ENCODE data around the gene MOCS2. TPM values are rescaled to one million over a fixed set of nuclear protein-coding genes. Genes with fewer than 3 reads are reported as not detected.

The MOCS2 gene
- total RNA-seq, 4 donors from 2014 or later: 11.8 to 49.5 (median 41.3) TPM

GRCh38 chr5:53127107-53127506 is 17.6 kb upstream of the MOCS2 start:
- Histone ChIP-seq H3K36me3 (no peaks in the 10 kb centered on the region), H3K4me1 (no peaks in the 10 kb centered on the region), H3K27ac (no peak overlapping the region), H3K27me3 (no peaks in the 10 kb centered on the region), H3K4me3 (no peak overlapping the region), H3K9me3 (no peaks in the 10 kb centered on the region)
- intact Hi-C loops (cut with DNase I; ENCODE audit: low total_unique reads): no loop called here
- TF ChIP-seq CTCF (IDR thresholded peaks at IDR 0.05): no peak
- TF ChIP-seq POLR2A (IDR thresholded peaks at IDR 0.05): no peak
- no peak for DNase-seq

- no peaks in the 10 kb centered on the region for H3K9me3 ChIP-seq
- H3K36me3 ChIP-seq: no peaks in the 10 kb centered on the region
- no peak overlapping the region for H3K27ac ChIP-seq
- no peak overlapping the region for H3K4me3 ChIP-seq
- no peaks in the 10 kb centered on the region for H3K4me1 ChIP-seq
- DNase-seq: no peak
- H3K27me3 ChIP-seq: no peaks in the 10 kb centered on the region
- intact Hi-C loops (cut with DNase I; ENCODE audit: low total_unique reads): no loop called here
- TF ChIP-seq POLR2A (IDR thresholded peaks at IDR 0.05): no peak
- no peak for TF ChIP-seq CTCF (IDR thresholded peaks at IDR 0.05)
Observed at GRCh38 chr5:53126521-53126920, 17.0 kb upstream of the MOCS2 start.

- Histone ChIP-seq H3K4me3 (no peak overlapping the region), H3K27ac (no peak overlapping the region), H3K27me3 (no peaks in the 10 kb centered on the region), H3K4me1 (no peaks in the 10 kb centered on the region), H3K9me3 (no peaks in the 10 kb centered on the region), H3K36me3 (no peaks in the 10 kb centered on the region)
- TF ChIP-seq POLR2A (IDR thresholded peaks at IDR 0.05) (no peak), CTCF (IDR thresholded peaks at IDR 0.05) (no peak)
- no peak for DNase-seq
- intact Hi-C loops (cut with DNase I; ENCODE audit: low total_unique reads): no loop called here
Observed at GRCh38 chr5:53123702-53124101, 14.1 kb upstream of the MOCS2 start.

GRCh38 chr5:53120165-53120564 is 10.6 kb upstream of the MOCS2 start:
- H3K27ac ChIP-seq: no peak overlapping the region
- H3K4me3 ChIP-seq: no peak overlapping the region
- H3K27me3 ChIP-seq: no peaks in the 10 kb centered on the region
- TF ChIP-seq CTCF (IDR thresholded peaks at IDR 0.05): no peak
- TF ChIP-seq POLR2A (IDR thresholded peaks at IDR 0.05): no peak
- no peaks in the 10 kb centered on the region for H3K36me3 ChIP-seq
- H3K9me3 ChIP-seq: no peaks in the 10 kb centered on the region
- no peaks in the 10 kb centered on the region for H3K4me1 ChIP-seq
- intact Hi-C loops (cut with DNase I; ENCODE audit: low total_unique reads): no loop called here
- no peak for DNase-seq

- no peaks in the 10 kb centered on the region for H3K27me3 ChIP-seq
- no peaks in the 10 kb centered on the region for H3K36me3 ChIP-seq
- DNase-seq: no peak
- TF ChIP-seq POLR2A (IDR thresholded peaks at IDR 0.05) (no peak), CTCF (IDR thresholded peaks at IDR 0.05) (no peak)
- intact Hi-C loops (cut with DNase I; ENCODE audit: low total_unique reads): no loop called here
- H3K4me3 ChIP-seq: no peak overlapping the region
- H3K9me3 ChIP-seq: no peaks in the 10 kb centered on the region
- H3K4me1 ChIP-seq: no peaks in the 10 kb centered on the region
- no peak overlapping the region for H3K27ac ChIP-seq
Observed at GRCh38 chr5:53118879-53119278, 9.3 kb upstream of the MOCS2 start.

Data from uterus (tissue), 4 donors.